Activated gamma-delta T cell (primary cell): Measurements from ENCODE around the gene NMUR1.

Experiments used
- DNase-seq: peaks from one replicate; lab custom pipeline; 2025; lab: John Stamatoyannopoulos, UW

NMUR1 gene

GRCh38 chr2:231483398-231484329, 46.6 kb downstream of the NMUR1 start:
- DNase-seq: peak; percentile 37

DNA sequence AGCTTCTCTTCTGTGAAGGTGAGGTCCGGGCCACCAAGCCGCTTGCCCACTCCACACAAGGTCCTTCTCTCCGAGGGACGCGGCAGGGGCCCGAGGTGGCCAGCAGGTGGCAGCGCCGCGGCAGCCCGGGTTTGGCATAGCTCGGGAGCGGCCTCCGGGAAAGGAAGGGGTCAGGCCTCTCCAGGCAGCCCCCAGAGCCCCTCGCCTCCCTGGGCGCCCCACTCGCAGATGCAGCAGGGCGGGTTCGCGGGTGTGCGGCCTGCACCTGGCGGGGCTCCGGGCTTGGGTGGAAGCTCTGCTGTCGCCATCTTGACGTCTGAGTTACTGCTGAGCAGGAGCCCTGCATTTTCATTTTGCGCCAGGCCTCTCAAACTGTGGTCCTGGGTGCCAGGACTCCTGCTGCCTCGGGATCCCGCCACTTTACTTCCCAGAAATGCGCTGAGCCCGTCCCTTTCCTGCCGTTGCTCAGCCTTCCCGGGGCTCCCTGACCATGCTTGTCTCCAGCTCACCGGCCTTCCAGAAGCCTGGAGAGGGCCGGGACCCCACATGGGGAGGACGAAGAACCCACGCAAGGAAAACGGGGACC, 47.3 kb downstream of the NMUR1 start:
- DNase-seq: peak; percentile 46

- no peak for DNase-seq
These were observed 49.5 kb downstream of the NMUR1 start for GRCh38 chr2:231480781-231481180.

DNA sequence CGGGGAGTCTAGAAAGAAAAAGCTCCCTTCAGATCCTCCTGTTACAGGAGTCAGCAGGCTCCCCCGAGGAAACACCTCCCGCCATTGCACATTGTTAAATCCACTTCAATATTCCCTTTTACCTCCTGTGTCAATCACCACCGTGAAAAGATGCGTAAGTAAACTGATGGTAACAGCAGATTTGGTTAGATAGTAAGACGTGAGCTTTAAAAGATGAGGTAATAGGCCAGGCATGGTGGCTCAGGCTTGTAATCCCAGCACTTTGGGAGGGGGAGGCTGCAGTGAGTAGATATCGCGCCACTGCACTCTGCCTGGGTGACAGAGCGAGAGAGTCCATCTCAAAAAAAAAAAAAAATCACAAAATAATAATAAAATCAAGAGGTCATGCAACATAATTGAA, 50.8 kb downstream of the NMUR1 start:
- DNase-seq: no peak

GRCh38 chr2:231476920-231477319, 53.3 kb downstream of the NMUR1 start:
- no peak for DNase-seq

DNA sequence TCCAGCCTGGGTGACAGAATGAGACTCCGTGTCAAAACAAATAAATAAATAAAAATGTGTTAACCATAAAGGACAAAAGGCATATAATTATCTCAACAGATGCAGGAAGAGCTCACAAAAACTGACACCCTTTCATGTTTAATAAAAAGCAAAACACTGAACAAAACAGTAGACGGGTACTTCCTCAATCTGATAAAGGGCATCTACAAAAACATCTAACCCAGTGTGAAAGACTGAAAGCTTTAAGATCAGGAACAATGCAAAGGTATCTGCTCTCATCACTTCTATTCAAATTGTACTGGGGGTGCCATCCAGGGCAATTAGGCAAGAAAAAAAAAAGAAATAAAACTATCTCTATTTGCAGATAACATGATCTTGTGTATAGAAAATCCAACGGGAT, 54.3 kb downstream of the NMUR1 start:
- DNase-seq: no peak
